GM13977 (cell line): ENCODE data around the gene TRIM66.

Source experiments
- DNase-seq: peaks from one replicate; pipeline ENCODE4 v3.0.0; 2012; ENCODE audit warnings: low spot score
- in situ Hi-C: fragments of 300-500 bp; cut with MboI; formaldehyde crosslinking; loops from one replicate; pipeline ENCODE4 v1.12.0; 2022; ENCODE audit warnings: low sequenced_read_pairs, low pct_unique_long_range_greater_than_20kb, mixed read lengths, inconsistent platforms; ENCODE audit not compliant: unreplicated experiment
- TF ChIP-seq, protein P1 (sequence below): IDR thresholded peaks from 2 replicates; pipeline ENCODE4 v1.5.1; 2012; ENCODE audit warnings: mild to moderate bottlenecking, control low read depth; ENCODE audit not compliant: insufficient read depth; ENCODE audit errors: extremely low read depth, missing control alignments

Gene TRIM66

DNA sequence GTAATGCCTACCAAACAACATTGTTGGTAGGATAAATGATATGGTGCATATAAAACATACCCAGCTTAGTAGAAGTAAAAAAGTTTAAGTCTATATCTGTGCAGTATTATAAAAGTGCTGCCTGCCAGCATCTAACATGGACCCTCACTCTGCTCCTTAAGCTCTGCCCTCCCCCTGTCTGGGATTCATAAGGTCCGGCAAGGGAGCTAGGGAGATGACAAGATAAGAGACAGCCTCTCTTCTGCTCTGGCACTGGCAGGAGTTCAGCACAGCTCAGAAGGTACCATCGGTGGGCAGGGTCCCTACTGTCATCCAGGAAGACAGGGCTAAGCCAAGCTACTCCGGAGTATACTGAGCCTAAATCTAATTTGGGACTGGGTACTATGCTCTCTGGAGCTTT, 42.8 kb downstream of the TRIM66 start:
- DNase-seq = no peak
- in situ Hi-C loops = no loop called here
- TF ChIP-seq, protein P1, sequence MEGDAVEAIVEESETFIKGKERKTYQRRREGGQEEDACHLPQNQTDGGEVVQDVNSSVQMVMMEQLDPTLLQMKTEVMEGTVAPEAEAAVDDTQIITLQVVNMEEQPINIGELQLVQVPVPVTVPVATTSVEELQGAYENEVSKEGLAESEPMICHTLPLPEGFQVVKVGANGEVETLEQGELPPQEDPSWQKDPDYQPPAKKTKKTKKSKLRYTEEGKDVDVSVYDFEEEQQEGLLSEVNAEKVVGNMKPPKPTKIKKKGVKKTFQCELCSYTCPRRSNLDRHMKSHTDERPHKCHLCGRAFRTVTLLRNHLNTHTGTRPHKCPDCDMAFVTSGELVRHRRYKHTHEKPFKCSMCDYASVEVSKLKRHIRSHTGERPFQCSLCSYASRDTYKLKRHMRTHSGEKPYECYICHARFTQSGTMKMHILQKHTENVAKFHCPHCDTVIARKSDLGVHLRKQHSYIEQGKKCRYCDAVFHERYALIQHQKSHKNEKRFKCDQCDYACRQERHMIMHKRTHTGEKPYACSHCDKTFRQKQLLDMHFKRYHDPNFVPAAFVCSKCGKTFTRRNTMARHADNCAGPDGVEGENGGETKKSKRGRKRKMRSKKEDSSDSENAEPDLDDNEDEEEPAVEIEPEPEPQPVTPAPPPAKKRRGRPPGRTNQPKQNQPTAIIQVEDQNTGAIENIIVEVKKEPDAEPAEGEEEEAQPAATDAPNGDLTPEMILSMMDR = no peak

DNA sequence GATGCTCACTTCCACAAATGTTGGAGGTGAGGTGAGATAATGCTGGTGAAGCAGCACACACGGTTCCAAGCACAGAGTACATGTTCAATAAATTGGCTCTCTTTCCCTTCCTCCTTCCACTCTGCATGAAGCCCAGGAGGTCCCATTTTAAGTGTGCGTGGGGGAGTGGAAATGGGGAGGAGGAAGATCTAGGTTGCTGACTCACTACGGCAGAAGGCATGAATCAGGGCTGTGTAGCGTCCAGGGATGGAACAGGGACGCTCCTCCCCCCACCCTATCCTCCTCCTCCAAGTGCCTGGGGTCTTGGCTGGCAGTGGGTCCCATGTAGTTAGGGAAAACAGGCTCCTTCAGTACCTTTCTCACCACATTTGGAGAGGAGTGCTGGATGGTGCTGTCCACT, 44.2 kb downstream of the TRIM66 start:
- TF ChIP-seq, protein P1 = no peak
- DNase-seq = no peak
- in situ Hi-C loops = no loop called here

DNA sequence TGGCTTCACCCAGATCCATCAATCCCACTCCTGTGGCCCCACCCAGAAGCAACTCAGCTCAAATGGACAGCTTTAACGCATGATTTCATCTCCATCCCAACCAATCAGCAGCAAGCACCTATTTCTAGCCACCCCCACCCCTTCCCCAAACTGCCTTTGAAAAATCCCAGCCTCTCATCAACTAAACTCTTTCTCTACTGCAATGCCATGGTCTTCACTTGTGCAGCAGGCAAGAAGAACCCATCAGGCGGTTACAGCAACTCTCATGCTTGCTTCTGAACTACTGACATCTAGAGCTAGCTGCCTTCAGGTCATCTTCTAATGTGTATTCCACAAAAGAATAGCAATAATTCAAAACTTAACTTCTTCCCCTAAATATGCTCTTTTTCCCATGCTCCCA, 46.3 kb downstream of the TRIM66 start:
- TF ChIP-seq, protein P1 = no peak
- in situ Hi-C loops = no loop called here
- no peak for DNase-seq

DNA sequence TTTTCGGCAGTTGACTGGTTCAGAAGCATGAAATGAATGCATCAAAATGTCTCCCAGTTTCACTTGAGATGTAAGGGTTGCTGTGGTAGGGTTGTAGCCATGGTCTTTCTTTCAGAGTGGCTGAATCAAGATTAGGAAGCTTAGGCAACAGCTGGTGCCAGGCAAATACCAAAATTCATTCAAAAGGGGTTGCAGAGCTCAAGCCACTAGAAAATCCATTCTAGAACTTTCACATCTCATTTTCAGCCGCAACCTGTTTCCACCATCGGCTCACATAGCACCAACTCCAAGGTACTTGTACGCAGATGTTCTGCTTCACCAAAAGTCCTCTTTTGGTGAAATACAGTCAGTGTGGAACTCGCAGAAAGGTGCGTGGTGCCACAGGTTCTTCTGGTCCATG, 48.0 kb downstream of the TRIM66 start:
- TF ChIP-seq, protein P1 = no peak
- no peak for DNase-seq
- in situ Hi-C loops = no loop called here

DNA sequence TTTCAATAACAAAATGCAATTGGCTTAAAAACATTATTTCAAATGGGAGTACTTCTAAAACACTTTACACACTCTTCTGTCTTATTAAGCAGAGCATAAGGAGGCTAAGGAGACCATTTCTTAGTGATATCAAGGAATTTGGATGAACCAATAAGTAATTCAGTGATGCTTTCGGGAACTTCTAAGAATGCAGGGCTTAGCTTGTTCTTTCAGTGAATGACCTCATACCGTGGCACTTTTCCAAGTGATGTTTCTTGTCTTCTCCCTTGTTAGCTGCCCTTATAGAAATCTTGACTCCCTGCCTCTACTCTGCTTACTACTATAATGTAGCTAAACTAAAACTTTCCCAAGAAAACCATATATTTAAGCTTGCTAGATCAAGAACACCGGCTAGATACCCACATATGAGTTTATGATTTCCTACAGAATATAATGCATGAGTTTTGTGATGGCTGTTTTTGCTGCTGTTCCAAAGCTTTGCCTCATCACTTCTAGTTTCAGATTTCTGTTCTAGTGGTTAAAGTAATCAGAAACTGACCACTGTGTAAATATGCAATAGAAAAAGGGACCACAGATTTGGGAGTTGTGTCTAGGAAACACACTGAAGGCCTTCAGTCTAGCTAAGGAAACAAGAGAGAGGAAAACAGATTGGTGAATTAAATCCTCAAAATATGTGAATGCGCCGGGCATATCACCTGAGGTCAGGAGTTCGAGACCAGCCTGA, 50.9 kb downstream of the TRIM66 start:
- no peak for DNase-seq

DNA sequence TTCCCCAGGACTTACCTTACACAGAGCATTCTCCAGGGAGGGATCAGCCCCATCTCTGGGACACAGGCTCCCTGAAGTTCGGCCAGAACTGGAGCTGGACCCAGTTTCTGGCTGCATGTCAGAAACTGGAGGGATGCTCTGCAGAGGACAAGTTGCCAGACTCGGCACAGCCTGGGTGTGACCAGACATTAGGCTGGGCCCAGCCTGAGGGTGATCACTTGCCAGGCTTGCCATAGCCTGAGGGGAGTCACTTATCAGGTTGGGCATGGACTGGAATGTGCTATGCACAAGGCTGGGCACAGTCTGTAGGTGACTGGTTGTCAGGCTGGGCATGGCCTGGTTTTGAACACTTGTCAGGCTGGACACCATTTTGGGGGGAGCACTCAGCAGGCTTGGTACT, 57.8 kb downstream of the TRIM66 start:
- no peak for DNase-seq
- in situ Hi-C loops = no loop called here

More for the DNA sequence above, 50.9 kb downstream of the TRIM66 start:
- in situ Hi-C loops = no loop called here
- TF ChIP-seq, protein P1 = no peak

More for the DNA sequence above, 57.8 kb downstream of the TRIM66 start:
- TF ChIP-seq, protein P1 = no peak
